Endothelial cell of umbilical vein (primary cell): Measurements from ENCODE around the gene SLC24A3. TPM values are rescaled to one million over a fixed set of nuclear protein-coding genes. Genes with fewer than 3 reads are reported as not detected.

Experiments
- BruUV-seq: library from RNA; stranded (reverse); fragments of 400-500 nt; replicated peaks from 2 replicates; lab custom pipeline; 2021; lab: Mats Ljungman, UMichigan
- CTCF ChIA-PET: fragments of 300-600, 350-600 bp; sonication (Branson Sonifier 250); formaldehyde crosslinking; loops from one replicate; lab custom pipeline; 2021; ENCODE audit warnings: antibody characterized with exemption, inconsistent platforms; lab: Charles Lee
- POLR2A ChIA-PET: fragments of 300-600, 350-600 bp; sonication (Branson Sonifier 250); formaldehyde crosslinking; loops from one replicate; lab custom pipeline; 2021; ENCODE audit warnings: antibody characterized with exemption, inconsistent platforms; lab: Charles Lee
- DNase-seq: peaks from one replicate; pipeline ENCODE4 v3.0.0-alpha.2; 2011; ENCODE audit warnings: low read depth, low spot score
- FAIRE-seq: peaks from 2 replicates; lab custom pipeline; 2011; peaks lifted over from hg19 to GRCh38; lab: Jason Lieb, UNC
- H2AFZ ChIP-seq: 2 replicates; pipeline ENCODE4 v1.6.0; 2012; ENCODE audit warnings: low read depth, low read length, control low read depth, inconsistent platforms
- H3K27ac ChIP-seq: 2 replicates; pipeline ENCODE4 v1.5.1; 2011; ENCODE audit warnings: low read depth, mild to moderate bottlenecking, control low read depth, low read length, moderate library complexity; ENCODE audit not compliant: insufficient read depth
- H3K27me3 ChIP-seq, 2 experiments: 2 replicates each; pipeline versions ENCODE4 v1.6.0 to v1.6.1; 2011; ENCODE audit warnings: low read length in 2 of 2, mixed read lengths in 1 of 2; ENCODE audit not compliant: control insufficient read depth in 2 of 2, insufficient read depth in 2 of 2
- H3K36me3 ChIP-seq, 2 experiments: 2 replicates in 1 of 2; 3 replicates in 1 of 2; pipeline ENCODE4 v1.5.1; 2011; ENCODE audit warnings: low read length in 2 of 2, mild to moderate bottlenecking in 1 of 2, moderate library complexity in 1 of 2; ENCODE audit not compliant: control insufficient read depth in 2 of 2, insufficient read depth in 2 of 2; ENCODE audit errors: extremely low read depth in 1 of 2
- H3K4me1 ChIP-seq: 3 replicates; pipeline ENCODE4 v1.5.1; 2011; ENCODE audit warnings: mild to moderate bottlenecking, low read length; ENCODE audit not compliant: control insufficient read depth, insufficient read depth; ENCODE audit errors: extremely low read depth
- H3K4me2 ChIP-seq: 2 replicates; pipeline ENCODE4 v1.6.1; 2011; ENCODE audit warnings: low read length, control low read depth, mixed read lengths; ENCODE audit not compliant: insufficient read depth
- H3K4me3 ChIP-seq, 3 experiments: fragments of 200-600 bp in 1 of 3; sonication (generic), shearing (Covaris generic) in 1 of 3; replicated peaks in 1 of 3; 2 replicates each; pipeline ENCODE4 v1.5.1; 2011 to 2016; ENCODE audit warnings: control low read depth in 3 of 3, low read length in 3 of 3, mild to moderate bottlenecking in 2 of 3, inconsistent platforms in 1 of 3, low read depth in 1 of 3, moderate library complexity in 1 of 3; ENCODE audit not compliant: insufficient read depth in 1 of 3
- H3K79me2 ChIP-seq: 2 replicates; pipeline ENCODE4 v1.6.0; 2012; ENCODE audit warnings: low read length, inconsistent platforms; ENCODE audit not compliant: control insufficient read depth, insufficient read depth
- H3K9ac ChIP-seq: replicated peaks from 2 replicates; pipeline ENCODE3; 2011; ENCODE audit warnings: low read length, control low read depth; ENCODE audit not compliant: insufficient read depth; ENCODE audit errors: extremely low read depth
- H3K9me1 ChIP-seq: replicated peaks from 3 replicates; pipeline ENCODE4 v1.6.0; 2011; ENCODE audit warnings: mild to moderate bottlenecking, low read length; ENCODE audit not compliant: control insufficient read depth, insufficient read depth; ENCODE audit errors: extremely low read depth
- H3K9me3 ChIP-seq: replicated peaks from 2 replicates; pipeline ENCODE4 v1.5.1; 2012; ENCODE audit warnings: low read length, inconsistent platforms; ENCODE audit not compliant: control insufficient read depth, insufficient read depth
- H4K20me1 ChIP-seq: replicated peaks from 2 replicates; pipeline ENCODE3; 2011; ENCODE audit warnings: mild to moderate bottlenecking, low read length; ENCODE audit not compliant: control insufficient read depth, insufficient read depth; ENCODE audit errors: extremely low read depth
- EZH2 ChIP-seq: IDR thresholded peaks from 2 replicates; pipeline ENCODE4 v1.6.1; 2012; ENCODE audit warnings: borderline replicate concordance, low read depth, mild to moderate bottlenecking, moderate library complexity, low read length, inconsistent platforms; ENCODE audit not compliant: severe bottlenecking
- FOS ChIP-seq: IDR thresholded peaks from 2 replicates; pipeline ENCODE4 v1.6.1; 2011; ENCODE audit warnings: mild to moderate bottlenecking, low read length, moderate library complexity, borderline replicate concordance; ENCODE audit not compliant: insufficient read depth
- GATA2 ChIP-seq: IDR thresholded peaks from 2 replicates; pipeline ENCODE4 v1.7.0; 2011; ENCODE audit warnings: low read depth, mild to moderate bottlenecking, moderate library complexity, mixed read lengths, low read length; ENCODE audit not compliant: insufficient read length, insufficient read depth
- JUN ChIP-seq: IDR thresholded peaks from 2 replicates; pipeline ENCODE4 v1.6.1; 2011; ENCODE audit warnings: borderline replicate concordance, low read depth; ENCODE audit not compliant: insufficient read length, insufficient read depth
- MYC ChIP-seq: IDR thresholded peaks from one replicate; pipeline ENCODE4 v1.6.1; 2011; ENCODE audit warnings: mild to moderate bottlenecking, low read depth, low read length
- POLR2A ChIP-seq: IDR thresholded peaks from 2 replicates; pipeline ENCODE4 v1.6.1; 2012; ENCODE audit warnings: low read depth, mild to moderate bottlenecking, control low read depth, low read length
- POLR2AphosphoS5 ChIP-seq: IDR thresholded peaks from 2 replicates; pipeline ENCODE4 v1.6.1; 2012; ENCODE audit warnings: low read depth, mild to moderate bottlenecking, control low read depth, low read length, moderate library complexity; ENCODE audit not compliant: insufficient read depth
- dilution Hi-C: fragments of 300-500 bp; cut with MboI; formaldehyde crosslinking; loops from one replicate; pipeline ENCODE4 v1.15.0; 2019; ENCODE audit warnings: low sequenced_read_pairs; ENCODE audit not compliant: extremely low pct_ligation_motif_present
- intact Hi-C: fragments of 100-400 bp; cut with micrococcal nuclease; formaldehyde crosslinking; loops from one replicate; pipeline ENCODE4 v1.10.0; 2022
- polyA plus RNA-seq, 4 experiments: library from polyadenylated mRNA; depleted of rRNA in 3 of 4; stranded (reverse) in 3 of 4; unstranded in 1 of 4; fragments of >200 nt; gene quantifications; 2 replicates each; pipeline versions ENCODE4 v1.2.1 to v1.2.3, GENCODE V29; 2011 to 2012; ENCODE audit warnings: missing spikeins in 1 of 4
- total RNA-seq: library from RNA; stranded (reverse); gene quantifications from 2 replicates; pipeline ENCODE4 v1.2.3, GENCODE V29; 2021
- TF ChIP-seq, protein P1 (sequence below), 2 donors: IDR thresholded peaks; 1 replicate in 1 of 2; 2 replicates in 1 of 2; pipeline ENCODE4 v1.5.1; 2011; ENCODE audit warnings: low read length in 2 of 2, mild to moderate bottlenecking in 2 of 2, moderate library complexity in 2 of 2, control low read depth in 1 of 2, inconsistent platforms in 1 of 2, low read depth in 1 of 2; ENCODE audit not compliant: insufficient read depth in 1 of 2; ENCODE audit errors: extremely low read depth in 1 of 2
- TF ChIP-seq, protein P2 (sequence below): IDR thresholded peaks from 2 replicates; pipeline ENCODE4 v1.6.1; 2011; ENCODE audit not compliant: insufficient read depth, insufficient read length

The SLC24A3 gene
- total and polyA plus RNA-seq, 2 donors (not counting 3 experiments of a cell fraction or from before 2014, with no cell fraction given): not detected

DNA sequence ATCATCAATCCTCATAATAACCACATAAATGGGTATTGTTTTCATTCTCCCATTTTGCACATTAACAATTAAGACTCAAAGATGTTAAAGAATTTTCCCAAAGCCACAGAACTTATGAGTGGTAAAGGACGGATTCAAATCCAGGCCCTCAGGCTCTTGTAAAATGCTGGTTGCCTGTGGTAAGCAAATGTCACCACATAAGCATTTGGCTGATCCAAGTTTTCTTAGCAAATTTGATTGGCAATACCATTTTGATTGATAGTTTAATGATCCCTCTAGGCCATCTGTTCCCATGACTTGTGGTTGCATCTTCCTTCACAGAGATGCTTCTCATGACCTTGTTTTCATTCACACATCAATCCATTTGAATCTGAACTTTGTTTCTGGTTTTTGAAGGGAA, 293.6 kb downstream of the SLC24A3 start:
- no peak for DNase-seq
- no peak for TF ChIP-seq GATA2
- TF ChIP-seq JUN: no peak
- no peak for TF ChIP-seq POLR2AphosphoS5
- no peak for TF ChIP-seq MYC
- TF ChIP-seq, protein P1, sequence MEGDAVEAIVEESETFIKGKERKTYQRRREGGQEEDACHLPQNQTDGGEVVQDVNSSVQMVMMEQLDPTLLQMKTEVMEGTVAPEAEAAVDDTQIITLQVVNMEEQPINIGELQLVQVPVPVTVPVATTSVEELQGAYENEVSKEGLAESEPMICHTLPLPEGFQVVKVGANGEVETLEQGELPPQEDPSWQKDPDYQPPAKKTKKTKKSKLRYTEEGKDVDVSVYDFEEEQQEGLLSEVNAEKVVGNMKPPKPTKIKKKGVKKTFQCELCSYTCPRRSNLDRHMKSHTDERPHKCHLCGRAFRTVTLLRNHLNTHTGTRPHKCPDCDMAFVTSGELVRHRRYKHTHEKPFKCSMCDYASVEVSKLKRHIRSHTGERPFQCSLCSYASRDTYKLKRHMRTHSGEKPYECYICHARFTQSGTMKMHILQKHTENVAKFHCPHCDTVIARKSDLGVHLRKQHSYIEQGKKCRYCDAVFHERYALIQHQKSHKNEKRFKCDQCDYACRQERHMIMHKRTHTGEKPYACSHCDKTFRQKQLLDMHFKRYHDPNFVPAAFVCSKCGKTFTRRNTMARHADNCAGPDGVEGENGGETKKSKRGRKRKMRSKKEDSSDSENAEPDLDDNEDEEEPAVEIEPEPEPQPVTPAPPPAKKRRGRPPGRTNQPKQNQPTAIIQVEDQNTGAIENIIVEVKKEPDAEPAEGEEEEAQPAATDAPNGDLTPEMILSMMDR (IDR thresholded peaks at IDR 0.05; ENCODE audit: extremely low read depth in 1 of 2, insufficient read depth in 1 of 2, low read depth in 1 of 2, low read length in 2 of 2): no peak
- TF ChIP-seq POLR2A: no peak
- TF ChIP-seq EZH2: no peak
- TF ChIP-seq FOS: no peak
- TF ChIP-seq, protein P2, sequence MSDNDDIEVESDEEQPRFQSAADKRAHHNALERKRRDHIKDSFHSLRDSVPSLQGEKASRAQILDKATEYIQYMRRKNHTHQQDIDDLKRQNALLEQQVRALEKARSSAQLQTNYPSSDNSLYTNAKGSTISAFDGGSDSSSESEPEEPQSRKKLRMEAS: no peak
- no peak overlapping the region for H3K27ac ChIP-seq
- intact Hi-C loops (no loop called here), dilution Hi-C loops (no loop called here)
- H4K20me1 ChIP-seq: no peaks in the 10 kb centered on the region
- H3K4me3 ChIP-seq: no peak overlapping the region
- H3K9me1 ChIP-seq: no peaks in the 10 kb centered on the region
- H3K4me1 ChIP-seq: no peaks in the 10 kb centered on the region
- POLR2A ChIA-PET: no interaction called here
- FAIRE-seq: no peak
- no peaks in the 10 kb centered on the region for H3K27me3 ChIP-seq
- no peak overlapping the region for H3K9ac ChIP-seq
- CTCF ChIA-PET: no interaction called here
- no peak overlapping the region for H2AFZ ChIP-seq
- no TSS peak for BruUV-seq
- H3K4me2 ChIP-seq: no peak overlapping the region
- H3K79me2 ChIP-seq: no peaks in the 10 kb centered on the region
- no peaks in the 10 kb centered on the region for H3K9me3 ChIP-seq
- H3K36me3 ChIP-seq: no peaks in the 10 kb centered on the region
